Measurements from ENCODE around the gene DUSP16. TPM values are rescaled to one million over a fixed set of nuclear protein-coding genes. Genes with fewer than 3 reads are reported as not detected.

Gene DUSP16
- total RNA-seq, 1 experiment from 2014 or later: 10.6 TPM

- POLR2A ChIA-PET (ENCODE audit: low non-redundant PET): no interaction called here
- no peak overlapping the region for H3K4me3 ChIP-seq (ENCODE audit: low read depth, low read length, poor library complexity, severe bottlenecking)
- BruUV-seq (replicated peaks): no TSS peak
Measured at GRCh38 chr12:12510141-12510540, 52.5 kb downstream of the DUSP16 start.

GRCh38 chr12:12508612-12509011 is 54.1 kb downstream of the DUSP16 start:
- H3K4me3 ChIP-seq (ENCODE audit: low read depth, low read length, poor library complexity, severe bottlenecking): no peak overlapping the region

More at GRCh38 chr12:12510141-12510540, 52.5 kb downstream of the DUSP16 start:
- TF ChIP-seq CTCF (conservative IDR thresholded peaks at IDR 0.05; ENCODE audit: low read depth, low read length): no peak
- TF ChIP-seq EZH2 (IDR thresholded peaks at IDR 0.05; ENCODE audit: borderline replicate concordance, low read depth, low read length, poor library complexity, severe bottlenecking): no peak
- no peaks in the 10 kb centered on the region for H3K9me3 ChIP-seq (ENCODE audit: low read depth, low read length, poor library complexity, severe bottlenecking)
- intact Hi-C loops (cut with micrococcal nuclease; ENCODE audit: unreplicated experiment): no loop called here
- no peak for DNase-seq (ENCODE audit: low spot score)
- peaks cover 15% of the 10 kb centered on the region for H3K4me1 ChIP-seq (ENCODE audit: insufficient read depth, low read length, poor library complexity, severe bottlenecking)
- H3K27ac ChIP-seq (ENCODE audit: low read depth, low read length, poor library complexity, severe bottlenecking): no peak overlapping the region
- CTCF ChIA-PET: no interaction called here
- H3K36me3 ChIP-seq (ENCODE audit: insufficient read depth, low read length, poor library complexity, severe bottlenecking): no peaks in the 10 kb centered on the region
- H3K27me3 ChIP-seq (replicated peaks; ENCODE audit: insufficient read depth, low read depth, low read length, poor library complexity): no peaks in the 10 kb centered on the region

GRCh38 chr12:12507121-12507520 is 55.5 kb downstream of the DUSP16 start:
- DNase-seq (ENCODE audit: low spot score): peak; percentile 36
- TF ChIP-seq EZH2 (IDR thresholded peaks at IDR 0.05; ENCODE audit: borderline replicate concordance, low read depth, low read length, poor library complexity, severe bottlenecking): no peak
- TF ChIP-seq CTCF (conservative IDR thresholded peaks at IDR 0.05; ENCODE audit: low read depth, low read length): no peak
- no peak overlapping the region for H3K27ac ChIP-seq (ENCODE audit: low read depth, low read length, poor library complexity, severe bottlenecking)
- ChIA-PET POLR2A (ENCODE audit: low non-redundant PET) (no interaction called here), CTCF (no interaction called here)
- BruUV-seq (replicated peaks): no TSS peak
- peaks cover 15% of the 10 kb centered on the region for H3K4me1 ChIP-seq (ENCODE audit: insufficient read depth, low read length, poor library complexity, severe bottlenecking)
- intact Hi-C loops (cut with micrococcal nuclease; ENCODE audit: unreplicated experiment): no loop called here
- H3K36me3 ChIP-seq (ENCODE audit: insufficient read depth, low read length, poor library complexity, severe bottlenecking): no peaks in the 10 kb centered on the region
- no peaks in the 10 kb centered on the region for H3K9me3 ChIP-seq (ENCODE audit: low read depth, low read length, poor library complexity, severe bottlenecking)
- no peaks in the 10 kb centered on the region for H3K27me3 ChIP-seq (replicated peaks; ENCODE audit: insufficient read depth, low read depth, low read length, poor library complexity)
- no peak overlapping the region for H3K4me3 ChIP-seq (ENCODE audit: low read depth, low read length, poor library complexity, severe bottlenecking)

More at GRCh38 chr12:12508612-12509011, 54.1 kb downstream of the DUSP16 start:
- no peaks in the 10 kb centered on the region for H3K27me3 ChIP-seq (replicated peaks; ENCODE audit: insufficient read depth, low read depth, low read length, poor library complexity)
- H3K4me1 ChIP-seq (ENCODE audit: insufficient read depth, low read length, poor library complexity, severe bottlenecking): peaks cover 15% of the 10 kb centered on the region
- H3K9me3 ChIP-seq (ENCODE audit: low read depth, low read length, poor library complexity, severe bottlenecking): no peaks in the 10 kb centered on the region
- ChIA-PET CTCF (no interaction called here), POLR2A (ENCODE audit: low non-redundant PET) (no interaction called here)
- BruUV-seq (replicated peaks): no TSS peak
- H3K27ac ChIP-seq (ENCODE audit: low read depth, low read length, poor library complexity, severe bottlenecking): no peak overlapping the region
- intact Hi-C loops (cut with micrococcal nuclease; ENCODE audit: unreplicated experiment): no loop called here
- TF ChIP-seq CTCF (conservative IDR thresholded peaks at IDR 0.05; ENCODE audit: low read depth, low read length) (no peak), EZH2 (IDR thresholded peaks at IDR 0.05; ENCODE audit: borderline replicate concordance, low read depth, low read length, poor library complexity, severe bottlenecking) (no peak)
- no peaks in the 10 kb centered on the region for H3K36me3 ChIP-seq (ENCODE audit: insufficient read depth, low read length, poor library complexity, severe bottlenecking)
- no peak for DNase-seq (ENCODE audit: low spot score)
